HEK293 (cell line): ENCODE data around the gene MRFAP1.

ENCODE experiments used
- CTCF ChIA-PET: fragments of 350-600 bp; formaldehyde crosslinking; extraction: SDS; loops from one replicate; lab custom pipeline; 2021; ENCODE audit warnings: antibody characterized with exemption; lab: Yijun Ruan, JAX
- POLR2A ChIA-PET: fragments of 300-600 bp; formaldehyde crosslinking; extraction: SDS; loops from one replicate; lab custom pipeline; 2020; ENCODE audit warnings: antibody characterized with exemption, inconsistent platforms; lab: Yijun Ruan, JAX
- H3K27ac ChIP-seq: fragments of 200-500 bp; sonication (Bioruptor generic); 2 replicates; pipeline ENCODE4 v1.5.1; 2014; ENCODE audit warnings: low read depth, low read length, control low read depth, inconsistent platforms; ENCODE audit errors: extremely low read depth
- H3K36me3 ChIP-seq, 2 experiments: fragments of 200-500 bp in 1 of 2; sonication (Bioruptor generic) in 1 of 2; 1 replicate in 1 of 2; 2 replicates in 1 of 2; pipeline ENCODE4 v1.5.1; 2014 to 2017; ENCODE audit warnings: inconsistent platforms in 2 of 2, low read length in 2 of 2; ENCODE audit not compliant: control insufficient read depth in 2 of 2, insufficient read depth in 1 of 2
- H3K4me1 ChIP-seq: fragments of 200-500 bp; sonication (Bioruptor generic); 2 replicates; pipeline ENCODE4 v1.5.1; 2014; ENCODE audit warnings: mild to moderate bottlenecking, low read length, inconsistent platforms; ENCODE audit not compliant: control insufficient read depth, insufficient read depth
- H3K4me3 ChIP-seq: 2 replicates; pipeline ENCODE4 v1.5.1; 2011; ENCODE audit warnings: low read depth, mild to moderate bottlenecking, control low read depth, low read length, moderate library complexity
- H3K9me3 ChIP-seq: fragments of 200-500 bp; sonication (Bioruptor generic); 2 replicates; pipeline ENCODE4 v1.5.1; 2014; ENCODE audit warnings: low read depth, low read length, inconsistent platforms; ENCODE audit not compliant: control insufficient read depth, insufficient read depth
- CTCF ChIP-seq: fragments of 450-650 bp; formaldehyde crosslinking; IDR thresholded peaks from 2 replicates; pipeline ENCODE4 v1.5.1; 2016; ENCODE audit warnings: missing biosample characterization, missing genetic modification characterization
- EGR2 ChIP-seq: fragments of 450-650 bp; formaldehyde crosslinking; IDR thresholded peaks from 2 replicates; pipeline ENCODE4 v1.5.1; 2016; ENCODE audit warnings: low read depth, missing biosample characterization, missing genetic modification characterization
- GLI4 ChIP-seq: fragments of 450-650 bp; formaldehyde crosslinking; IDR thresholded peaks from 2 replicates; pipeline ENCODE4 v1.5.1; 2016; ENCODE audit warnings: missing biosample characterization, missing genetic modification characterization
- GLIS1 ChIP-seq: fragments of 450-650 bp; formaldehyde crosslinking; IDR thresholded peaks from 2 replicates; pipeline ENCODE4 v1.5.1; 2016; ENCODE audit warnings: missing biosample characterization, missing genetic modification characterization
- ZFHX2 ChIP-seq: fragments of 450-650 bp; formaldehyde crosslinking; conservative IDR thresholded peaks from 2 replicates; pipeline ENCODE4 v1.5.1; 2016; ENCODE audit warnings: missing biosample characterization, missing genetic modification characterization
- ZIC2 ChIP-seq: fragments of 450-650 bp; formaldehyde crosslinking; IDR thresholded peaks from 2 replicates; pipeline ENCODE4 v1.5.1; 2016; ENCODE audit warnings: missing biosample characterization, missing genetic modification characterization
- ZNF404 ChIP-seq: fragments of 450-650 bp; formaldehyde crosslinking; IDR thresholded peaks from 2 replicates; pipeline ENCODE4 v1.5.1; 2017; ENCODE audit warnings: missing biosample characterization, missing genetic modification characterization
- ZNF518A ChIP-seq: fragments of 450-650 bp; formaldehyde crosslinking; conservative IDR thresholded peaks from 2 replicates; pipeline ENCODE4 v1.5.1; 2016; ENCODE audit warnings: low read depth, missing biosample characterization, missing genetic modification characterization
- ZNF558 ChIP-seq: fragments of 450-650 bp; formaldehyde crosslinking; IDR thresholded peaks from 2 replicates; pipeline ENCODE4 v1.5.1; 2016; ENCODE audit warnings: missing biosample characterization, missing genetic modification characterization
- ZNF621 ChIP-seq: fragments of 450-650 bp; formaldehyde crosslinking; IDR thresholded peaks from 2 replicates; pipeline ENCODE4 v1.5.1; 2017; ENCODE audit warnings: missing biosample characterization, missing genetic modification characterization
- ZNF623 ChIP-seq: fragments of 450-650 bp; formaldehyde crosslinking; IDR thresholded peaks from 2 replicates; pipeline ENCODE4 v1.5.1; 2016; ENCODE audit warnings: missing biosample characterization, missing genetic modification characterization
- ZNF626 ChIP-seq: fragments of 450-650 bp; sonication (Bioruptor Pico); formaldehyde crosslinking; IDR thresholded peaks from 2 replicates; pipeline ENCODE4 v1.5.1; 2018; ENCODE audit warnings: missing biosample characterization, missing genetic modification characterization, inconsistent platforms
- TF ChIP-seq, protein P1 (sequence below): fragments of 450-650 bp; formaldehyde crosslinking; IDR thresholded peaks from 2 replicates; pipeline ENCODE4 v1.5.1; 2017; ENCODE audit warnings: missing biosample characterization, missing genetic modification characterization
- TF ChIP-seq, protein P2 (sequence below): fragments of 450-650 bp; formaldehyde crosslinking; IDR thresholded peaks from 2 replicates; pipeline ENCODE4 v1.5.1; 2017; ENCODE audit warnings: missing biosample characterization, missing genetic modification characterization
- TF ChIP-seq, protein P3 (sequence below): fragments of 450-650 bp; formaldehyde crosslinking; IDR thresholded peaks from 2 replicates; pipeline ENCODE4; 2016; ENCODE audit warnings: missing biosample characterization, missing genetic modification characterization

The MRFAP1 gene

DNA sequence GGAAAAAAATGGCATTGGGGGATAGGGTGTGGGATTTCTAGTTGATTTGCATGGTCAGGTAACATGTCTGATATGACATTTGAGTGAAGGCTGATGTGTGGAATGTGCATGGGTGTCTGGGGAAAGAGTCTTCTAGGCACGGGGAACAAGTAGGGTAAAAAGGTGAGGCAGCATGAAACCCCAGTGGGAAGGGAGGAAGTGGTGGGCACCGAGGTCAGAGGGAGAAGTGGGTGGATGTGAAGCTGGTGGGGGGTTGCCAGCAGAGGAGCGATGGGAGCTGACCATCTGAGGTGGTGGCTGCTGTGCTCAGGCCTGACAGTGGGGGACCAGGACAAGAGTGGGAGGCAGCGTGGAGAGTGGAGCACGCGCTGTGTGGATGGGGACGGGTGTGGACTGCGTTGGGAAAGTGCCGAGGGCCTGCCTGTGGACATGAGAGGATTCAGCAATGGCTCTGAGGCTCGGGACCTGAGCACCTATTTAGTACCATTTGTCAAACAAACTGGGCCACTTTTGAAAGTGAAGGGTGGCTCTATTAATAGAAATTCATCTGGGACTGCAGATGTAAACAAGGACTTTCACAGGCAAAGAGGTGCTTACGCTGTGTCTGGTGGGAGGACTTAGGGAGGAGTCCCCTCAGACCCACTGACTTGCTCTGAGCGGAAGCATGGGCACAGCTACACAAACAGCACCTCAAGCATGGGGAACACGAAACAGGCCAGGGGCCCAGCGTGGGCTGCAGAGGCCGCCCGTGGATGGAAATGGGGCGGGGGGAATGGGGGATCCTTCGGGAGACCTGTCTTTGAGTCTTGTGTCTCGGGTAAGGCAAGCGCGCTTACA lies 36.5 kb downstream of the MRFAP1 start:
- TF ChIP-seq, protein P1, sequence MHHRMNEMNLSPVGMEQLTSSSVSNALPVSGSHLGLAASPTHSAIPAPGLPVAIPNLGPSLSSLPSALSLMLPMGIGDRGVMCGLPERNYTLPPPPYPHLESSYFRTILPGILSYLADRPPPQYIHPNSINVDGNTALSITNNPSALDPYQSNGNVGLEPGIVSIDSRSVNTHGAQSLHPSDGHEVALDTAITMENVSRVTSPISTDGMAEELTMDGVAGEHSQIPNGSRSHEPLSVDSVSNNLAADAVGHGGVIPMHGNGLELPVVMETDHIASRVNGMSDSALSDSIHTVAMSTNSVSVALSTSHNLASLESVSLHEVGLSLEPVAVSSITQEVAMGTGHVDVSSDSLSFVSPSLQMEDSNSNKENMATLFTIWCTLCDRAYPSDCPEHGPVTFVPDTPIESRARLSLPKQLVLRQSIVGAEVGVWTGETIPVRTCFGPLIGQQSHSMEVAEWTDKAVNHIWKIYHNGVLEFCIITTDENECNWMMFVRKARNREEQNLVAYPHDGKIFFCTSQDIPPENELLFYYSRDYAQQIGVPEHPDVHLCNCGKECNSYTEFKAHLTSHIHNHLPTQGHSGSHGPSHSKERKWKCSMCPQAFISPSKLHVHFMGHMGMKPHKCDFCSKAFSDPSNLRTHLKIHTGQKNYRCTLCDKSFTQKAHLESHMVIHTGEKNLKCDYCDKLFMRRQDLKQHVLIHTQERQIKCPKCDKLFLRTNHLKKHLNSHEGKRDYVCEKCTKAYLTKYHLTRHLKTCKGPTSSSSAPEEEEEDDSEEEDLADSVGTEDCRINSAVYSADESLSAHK (tag by site-specific recombination) = peak; percentile 53; the same call in 1 of the 2 replicates
- no peak for TF ChIP-seq GLI4 (tag by site-specific recombination)
- TF ChIP-seq ZNF404 (tag by site-specific recombination) = no peak
- peak; percentile 89 for TF ChIP-seq ZFHX2
- TF ChIP-seq, protein P2, sequence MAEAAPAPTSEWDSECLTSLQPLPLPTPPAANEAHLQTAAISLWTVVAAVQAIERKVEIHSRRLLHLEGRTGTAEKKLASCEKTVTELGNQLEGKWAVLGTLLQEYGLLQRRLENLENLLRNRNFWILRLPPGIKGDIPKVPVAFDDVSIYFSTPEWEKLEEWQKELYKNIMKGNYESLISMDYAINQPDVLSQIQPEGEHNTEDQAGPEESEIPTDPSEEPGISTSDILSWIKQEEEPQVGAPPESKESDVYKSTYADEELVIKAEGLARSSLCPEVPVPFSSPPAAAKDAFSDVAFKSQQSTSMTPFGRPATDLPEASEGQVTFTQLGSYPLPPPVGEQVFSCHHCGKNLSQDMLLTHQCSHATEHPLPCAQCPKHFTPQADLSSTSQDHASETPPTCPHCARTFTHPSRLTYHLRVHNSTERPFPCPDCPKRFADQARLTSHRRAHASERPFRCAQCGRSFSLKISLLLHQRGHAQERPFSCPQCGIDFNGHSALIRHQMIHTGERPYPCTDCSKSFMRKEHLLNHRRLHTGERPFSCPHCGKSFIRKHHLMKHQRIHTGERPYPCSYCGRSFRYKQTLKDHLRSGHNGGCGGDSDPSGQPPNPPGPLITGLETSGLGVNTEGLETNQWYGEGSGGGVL (tag by site-specific recombination) = peak; percentile 56
- peak; percentile 92 for TF ChIP-seq EGR2 (tag by site-specific recombination)
- TF ChIP-seq ZIC2 (tag by site-specific recombination) = peak; percentile 39; the same call in 1 of the 2 replicates
- Histone ChIP-seq H3K4me3 (no peak overlapping the region; the same call in 1 of the 2 replicates), H3K27ac (no peak overlapping the region), H3K4me1 (no peaks in the 10 kb centered on the region), H3K9me3 (no peaks in the 10 kb centered on the region), H3K36me3 (peaks cover 0 to 34% of the 10 kb centered on the region in 2 experiments; a peak in 2 of 3 replicates)
- CTCF ChIA-PET = no interaction called here
- POLR2A ChIA-PET = no interaction called here

DNA sequence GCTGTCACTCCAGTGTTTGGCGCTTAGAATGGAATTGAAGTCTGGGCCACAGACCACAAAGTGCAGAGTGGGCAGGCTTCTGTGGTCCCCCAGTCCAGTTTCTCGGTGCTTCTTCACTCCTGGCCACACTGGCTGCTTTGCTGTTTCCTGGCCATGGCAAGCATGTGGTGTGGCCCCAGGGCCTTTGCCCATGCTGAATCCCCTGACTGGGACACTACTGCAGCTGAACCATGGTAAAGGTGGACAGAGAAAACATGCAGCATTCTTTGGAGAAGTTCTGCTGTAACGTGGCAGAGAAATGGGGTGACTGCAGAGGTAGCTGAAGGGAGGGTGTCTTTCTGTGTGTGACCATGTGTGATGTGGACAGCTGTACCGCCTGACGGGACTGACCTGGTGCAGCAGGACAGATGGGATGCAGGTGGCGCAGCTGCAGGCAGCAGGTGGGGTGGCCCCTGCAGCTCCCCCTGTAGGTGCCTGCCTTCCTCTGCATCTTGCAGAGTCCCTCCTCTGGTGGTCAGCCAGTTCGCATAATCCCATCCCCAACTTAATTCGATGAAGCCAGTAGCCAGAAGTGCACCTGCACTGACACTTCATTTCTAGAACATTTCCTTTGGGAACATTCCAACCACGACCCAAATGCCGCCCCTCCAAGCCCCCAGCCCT lies 40.0 kb downstream of the MRFAP1 start:
- Histone ChIP-seq H3K4me1 (no peaks in the 10 kb centered on the region), H3K9me3 (no peaks in the 10 kb centered on the region), H3K36me3 (peaks cover 0 to 28% of the 10 kb centered on the region in 2 experiments; a peak in 2 of 3 replicates), H3K27ac (no peak overlapping the region), H3K4me3 (no peak overlapping the region)
- TF ChIP-seq ZNF623 (tag by site-specific recombination) (peak; percentile 93), ZNF621 (tag by site-specific recombination) (no peak)
- ChIA-PET CTCF (interaction anchor here (0.7 to 1.2 kb wide), 3 partner anchors 16 to 383 kb away, joined by 3 read pairs; no protein-coding TSS in a partner anchor), POLR2A (no interaction called here)

GRCh38 chr4:6681191-6681590 lies 40.7 kb downstream of the MRFAP1 start:
- H3K4me1 ChIP-seq = no peaks in the 10 kb centered on the region
- TF ChIP-seq, protein P3, sequence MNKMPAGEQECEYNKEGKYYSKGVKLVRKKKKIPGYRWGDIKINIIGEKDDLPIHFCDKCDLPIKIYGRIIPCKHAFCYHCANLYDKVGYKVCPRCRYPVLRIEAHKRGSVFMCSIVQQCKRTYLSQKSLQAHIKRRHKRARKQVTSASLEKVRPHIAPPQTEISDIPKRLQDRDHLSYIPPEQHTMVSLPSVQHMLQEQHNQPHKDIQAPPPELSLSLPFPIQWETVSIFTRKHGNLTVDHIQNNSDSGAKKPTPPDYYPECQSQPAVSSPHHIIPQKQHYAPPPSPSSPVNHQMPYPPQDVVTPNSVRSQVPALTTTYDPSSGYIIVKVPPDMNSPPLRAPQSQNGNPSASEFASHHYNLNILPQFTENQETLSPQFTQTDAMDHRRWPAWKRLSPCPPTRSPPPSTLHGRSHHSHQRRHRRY (tag by site-specific recombination) = no peak
- no peak for TF ChIP-seq GLIS1 (tag by site-specific recombination)
- TF ChIP-seq CTCF (tag by site-specific recombination) = peak; percentile 53; the same call in 1 of the 2 replicates
- TF ChIP-seq ZNF518A (tag by site-specific recombination) = no peak
- TF ChIP-seq ZNF626 (tag by site-specific recombination) = no peak
- no peak for TF ChIP-seq ZNF558 (tag by site-specific recombination)
- TF ChIP-seq, all 188 proteins: peak for 1
- Histone ChIP-seq H3K9me3 (no peaks in the 10 kb centered on the region), H3K27ac (no peak overlapping the region), H3K36me3 (peaks cover 0 to 21% of the 10 kb centered on the region in 2 experiments; a peak in 2 of 3 replicates), H3K4me3 (no peak overlapping the region)
- POLR2A ChIA-PET = no interaction called here
- CTCF ChIA-PET = interaction anchor here (1.2 kb wide), 1 partner anchor 15 kb away, joined by 3 read pairs; no protein-coding TSS in a partner anchor
